NCI-H446 treated with DMSO at 0.1 percent for 48 hours (cell line): ENCODE data around the gene LYRM9.
"Not testable (repeated sequence)": the region's sequence is repeated elsewhere in the genome, so short reads cannot be mapped to it uniquely, and the experiment has no call there.

ENCODE experiments used
- DNase-seq: peaks from one replicate; lab custom pipeline; 2025; lab: John Stamatoyannopoulos, UW

Gene LYRM9

GRCh38 chr17:27906226-27906580 lies 13.0 kb upstream of the LYRM9 start:
- DNase-seq: no peak

- no peak for DNase-seq
These were observed 12.5 kb upstream of the LYRM9 start for GRCh38 chr17:27905447-27906225.

GRCh38 chr17:27904534-27905446 lies 11.6 kb upstream of the LYRM9 start:
- no peak for DNase-seq

GRCh38 chr17:27904114-27904513 lies 10.9 kb upstream of the LYRM9 start:
- no peak for DNase-seq

- DNase-seq: no peak
These were observed 6.4 kb upstream of the LYRM9 start for GRCh38 chr17:27899525-27899924.

- no peak for DNase-seq
These were observed 4.9 kb upstream of the LYRM9 start for GRCh38 chr17:27898096-27898495.

- DNase-seq: no peak
These were observed 3.5 kb upstream of the LYRM9 start for GRCh38 chr17:27896701-27897100.

- DNase-seq: no peak
These were observed 2.9 kb upstream of the LYRM9 start for GRCh38 chr17:27895940-27896535.

GRCh38 chr17:27895123-27895895 lies 2.1 kb upstream of the LYRM9 start:
- DNase-seq: no peak

GRCh38 chr17:27893841-27894503 lies 807 bp upstream of the LYRM9 start:
- no peak for DNase-seq

GRCh38 chr17:27892542-27892865 lies 661 bp downstream of the LYRM9 start:
- no peak for DNase-seq

- no peak for DNase-seq
These were observed 1.3 kb downstream of the LYRM9 start for GRCh38 chr17:27891841-27892240.

GRCh38 chr17:27889711-27890251 lies 3.4 kb downstream of the LYRM9 start:
- no peak for DNase-seq

GRCh38 chr17:27888945-27889344 lies 4.2 kb downstream of the LYRM9 start:
- no peak for DNase-seq

GRCh38 chr17:27888067-27888466 lies 5.1 kb downstream of the LYRM9 start:
- DNase-seq: no peak

- DNase-seq: not testable (repeated sequence)
These were observed 6.7 kb downstream of the LYRM9 start for GRCh38 chr17:27886348-27886906.

- no peak for DNase-seq
These were observed 10.9 kb downstream of the LYRM9 start for GRCh38 chr17:27882162-27882840.

- DNase-seq: no peak
These were observed 13.1 kb downstream of the LYRM9 start for GRCh38 chr17:27879987-27880608.

GRCh38 chr17:27878776-27879562 lies 14.2 kb downstream of the LYRM9 start:
- no peak for DNase-seq
